Gastrocnemius medialis (tissue), 4 donors: Measurements from ENCODE around the gene PDCD1.
"Not testable (repeated sequence)": the region's sequence is repeated elsewhere in the genome, so short reads cannot be mapped to it uniquely, and the experiment has no call there.

ENCODE experiments used
- POLR2A ChIP-seq, 2 donors: fragments of 450-650 bp; IDR thresholded peaks; one replicate each; pipeline ENCODE4 v1.6.1; 2017; ENCODE audit warnings: antibody characterized with exemption in 2 of 2, mild to moderate bottlenecking in 2 of 2, moderate library complexity in 2 of 2
- TF ChIP-seq, protein P1 (sequence below), 5 experiments: fragments of 450-650 bp in 3 of 5; fragments of 200-600 bp in 2 of 5; sonication (generic) in 2 of 5; IDR thresholded peaks in 4 of 5; conservative IDR thresholded peaks in 1 of 5; 1 replicate in 4 of 5; 2 replicates in 1 of 5; pipeline ENCODE4 v1.5.1; 2016 to 2019; ENCODE audit warnings: antibody characterized with exemption in 5 of 5, mild to moderate bottlenecking in 3 of 5, moderate library complexity in 3 of 5

DNA sequence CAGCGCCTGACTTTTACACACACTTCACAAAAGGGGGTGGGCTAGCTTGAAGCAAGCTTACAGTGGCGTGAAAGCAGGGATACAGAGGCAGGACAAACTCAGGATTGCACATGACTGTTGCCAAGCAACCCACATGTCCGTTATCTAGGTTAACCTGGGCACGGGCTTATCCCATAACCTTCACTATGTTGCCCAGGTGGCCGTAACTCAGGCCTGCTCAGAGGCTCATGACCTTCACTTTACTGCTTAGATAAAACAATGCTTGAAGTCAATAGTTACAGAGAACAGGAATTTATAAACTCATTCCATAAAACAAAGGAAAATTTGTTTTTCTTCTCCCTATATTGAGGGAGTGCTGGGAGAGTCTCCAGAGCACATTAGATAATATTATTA is 47.7 kb upstream of the PDCD1 start:
- not testable (repeated sequence) for TF ChIP-seq POLR2A (IDR thresholded peaks at IDR 0.05)
- TF ChIP-seq, protein P1, sequence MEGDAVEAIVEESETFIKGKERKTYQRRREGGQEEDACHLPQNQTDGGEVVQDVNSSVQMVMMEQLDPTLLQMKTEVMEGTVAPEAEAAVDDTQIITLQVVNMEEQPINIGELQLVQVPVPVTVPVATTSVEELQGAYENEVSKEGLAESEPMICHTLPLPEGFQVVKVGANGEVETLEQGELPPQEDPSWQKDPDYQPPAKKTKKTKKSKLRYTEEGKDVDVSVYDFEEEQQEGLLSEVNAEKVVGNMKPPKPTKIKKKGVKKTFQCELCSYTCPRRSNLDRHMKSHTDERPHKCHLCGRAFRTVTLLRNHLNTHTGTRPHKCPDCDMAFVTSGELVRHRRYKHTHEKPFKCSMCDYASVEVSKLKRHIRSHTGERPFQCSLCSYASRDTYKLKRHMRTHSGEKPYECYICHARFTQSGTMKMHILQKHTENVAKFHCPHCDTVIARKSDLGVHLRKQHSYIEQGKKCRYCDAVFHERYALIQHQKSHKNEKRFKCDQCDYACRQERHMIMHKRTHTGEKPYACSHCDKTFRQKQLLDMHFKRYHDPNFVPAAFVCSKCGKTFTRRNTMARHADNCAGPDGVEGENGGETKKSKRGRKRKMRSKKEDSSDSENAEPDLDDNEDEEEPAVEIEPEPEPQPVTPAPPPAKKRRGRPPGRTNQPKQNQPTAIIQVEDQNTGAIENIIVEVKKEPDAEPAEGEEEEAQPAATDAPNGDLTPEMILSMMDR (IDR thresholded peaks at IDR 0.05 in 4 of 5, conservative IDR thresholded peaks at IDR 0.05 in 1 of 5) = not testable (repeated sequence)
